Heart left ventricle (tissue), 13 donors: ENCODE results near the gene H2BW2.

Experiments
- POLR2A ChIP-seq, 2 donors: fragments of 450-650 bp; IDR thresholded peaks; one replicate each; pipeline ENCODE4 v1.6.1; 2017; ENCODE audit warnings: antibody characterized with exemption in 2 of 2, mild to moderate bottlenecking in 2 of 2, moderate library complexity in 2 of 2
- TF ChIP-seq, protein P1 (sequence below), 12 donors: fragments of 200-600 bp; sonication (generic) in 4 of 12; IDR thresholded peaks; one replicate each; pipeline versions ENCODE4 v1.5.0 to v1.8.0; 2018 to 2022; ENCODE audit warnings: antibody characterized with exemption in 12 of 12, mild to moderate bottlenecking in 5 of 12
- donor health status: ischemic (EF 13 %, LVEDD 7.1; RV severe dilation, severe dysfunction).
- donor health status: DM: no; HTN: yes; CAD: no.
- donor health status: DM: no; HTN: no; CAD: no.
- donor health status: ischemic (EF 25% LVEDD 6.9; RV normal size, moderate dysfunction).
- donor health status: ischemic (EF 25% LVEDD 5.7; RV mildly dilated, moderate dysfunction).
- donor health status: ischemic (EF 35%, LVEDD 5.7; RV mildly dilated, moderate dysfunction).
- donor health status: nonischemic (EF 11% LVEDD 7.7; RV severe dilation, severe dysfunction).
- donor health status: DM: yes; HTN: yes; CAD: no.
- donor health status: PGD.
- donor health status: ischemic (EF 29% LVEDD 5.4; RV normal size, mild dysfunction).
- donor health status: nonischemic (EF 23%, LVEDD 6.1; RV moderate dilation, normal function).

DNA sequence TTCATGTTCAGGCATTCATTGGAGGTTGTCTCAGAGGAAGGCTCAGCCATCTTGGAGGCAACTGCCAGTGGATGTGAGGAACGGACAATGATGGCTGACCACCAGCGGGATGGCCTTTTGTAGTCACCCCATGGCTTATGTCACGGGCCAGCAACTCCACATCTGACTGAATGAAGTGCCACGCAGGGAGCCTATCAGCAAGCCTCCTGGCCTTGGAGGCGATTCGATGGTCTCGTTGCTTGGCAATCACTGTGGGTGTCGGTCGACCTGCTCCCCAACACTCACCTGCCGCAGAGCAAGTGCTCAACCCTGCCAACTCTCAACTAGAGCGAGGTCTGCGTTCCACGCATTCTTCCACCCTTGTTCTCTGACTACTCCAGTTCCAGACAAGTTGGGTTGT is 7.4 kb downstream of the H2BW2 start:
- TF ChIP-seq POLR2A (IDR thresholded peaks at IDR 0.05) = no peak
- TF ChIP-seq, protein P1, sequence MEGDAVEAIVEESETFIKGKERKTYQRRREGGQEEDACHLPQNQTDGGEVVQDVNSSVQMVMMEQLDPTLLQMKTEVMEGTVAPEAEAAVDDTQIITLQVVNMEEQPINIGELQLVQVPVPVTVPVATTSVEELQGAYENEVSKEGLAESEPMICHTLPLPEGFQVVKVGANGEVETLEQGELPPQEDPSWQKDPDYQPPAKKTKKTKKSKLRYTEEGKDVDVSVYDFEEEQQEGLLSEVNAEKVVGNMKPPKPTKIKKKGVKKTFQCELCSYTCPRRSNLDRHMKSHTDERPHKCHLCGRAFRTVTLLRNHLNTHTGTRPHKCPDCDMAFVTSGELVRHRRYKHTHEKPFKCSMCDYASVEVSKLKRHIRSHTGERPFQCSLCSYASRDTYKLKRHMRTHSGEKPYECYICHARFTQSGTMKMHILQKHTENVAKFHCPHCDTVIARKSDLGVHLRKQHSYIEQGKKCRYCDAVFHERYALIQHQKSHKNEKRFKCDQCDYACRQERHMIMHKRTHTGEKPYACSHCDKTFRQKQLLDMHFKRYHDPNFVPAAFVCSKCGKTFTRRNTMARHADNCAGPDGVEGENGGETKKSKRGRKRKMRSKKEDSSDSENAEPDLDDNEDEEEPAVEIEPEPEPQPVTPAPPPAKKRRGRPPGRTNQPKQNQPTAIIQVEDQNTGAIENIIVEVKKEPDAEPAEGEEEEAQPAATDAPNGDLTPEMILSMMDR (IDR thresholded peaks at IDR 0.05) = no peak
